GM23248 (cell line): ENCODE measurements around the gene NFKBIB.

Experiments
- EZH2 ChIP-seq: fragments of 200-600 bp; sonication (generic); IDR thresholded peaks from 2 replicates; pipeline ENCODE4 v1.6.1; 2018; ENCODE audit warnings: antibody characterized with exemption, mild to moderate bottlenecking; ENCODE audit not compliant: insufficient read depth, poor library complexity, severe bottlenecking
- EZH2phosphoT487 ChIP-seq: fragments of 200-600 bp; sonication (generic); IDR thresholded peaks from 2 replicates; pipeline ENCODE4 v1.6.1; 2018; ENCODE audit warnings: antibody characterized with exemption, moderate library complexity, mild to moderate bottlenecking, low read depth; ENCODE audit not compliant: insufficient read depth

GRCh38 chr19:38952395-38953165, 52.8 kb downstream of the NFKBIB start:
- TF ChIP-seq EZH2 (no peak), EZH2phosphoT487 (no peak)
